Measurements from ENCODE around the gene LDLRAP1.

The LDLRAP1 gene

DNA sequence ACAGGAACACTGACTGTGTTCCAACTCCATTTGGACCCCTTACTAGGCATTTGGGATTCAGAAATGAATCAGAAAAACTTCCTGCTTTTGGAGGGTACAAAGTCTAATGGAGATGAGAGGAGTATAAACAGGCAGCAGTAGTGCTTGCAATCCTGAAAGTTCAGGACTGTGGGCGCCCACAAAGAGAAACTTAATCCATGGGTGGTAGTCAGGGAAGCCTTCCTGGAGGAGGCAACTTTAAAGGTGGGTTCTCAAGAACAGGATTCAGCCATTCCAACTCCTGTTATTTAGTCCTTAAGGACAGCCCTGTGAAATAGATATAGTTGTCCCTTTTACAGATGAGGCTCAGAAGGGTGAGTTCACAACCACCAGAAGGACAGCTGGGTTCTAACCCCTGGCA is 2.0 kb upstream of the LDLRAP1 start:
- H2AFZ ChIP-seq (ENCODE audit: low read length): no peak overlapping the region
- no peaks in the 10 kb centered on the region for H3K9me2 ChIP-seq (ENCODE audit: low read depth, low read length)
- H3F3A ChIP-seq (ENCODE audit: insufficient read depth, low read length): no peaks in the 10 kb centered on the region
- no peak overlapping the region for H3K4me2 ChIP-seq (ENCODE audit: low read length)
- no peaks in the 10 kb centered on the region for H4K20me1 ChIP-seq (ENCODE audit: insufficient read depth, low read length)
- no peaks in the 10 kb centered on the region for H3K9me3 ChIP-seq (ENCODE audit: low read length)
- H3K79me2 ChIP-seq (ENCODE audit: insufficient read depth, low read length): no peaks in the 10 kb centered on the region
- TF ChIP-seq EZH2 (IDR thresholded peaks at IDR 0.05; ENCODE audit: borderline replicate concordance, low read length): no peak
- TF ChIP-seq, protein P1, sequence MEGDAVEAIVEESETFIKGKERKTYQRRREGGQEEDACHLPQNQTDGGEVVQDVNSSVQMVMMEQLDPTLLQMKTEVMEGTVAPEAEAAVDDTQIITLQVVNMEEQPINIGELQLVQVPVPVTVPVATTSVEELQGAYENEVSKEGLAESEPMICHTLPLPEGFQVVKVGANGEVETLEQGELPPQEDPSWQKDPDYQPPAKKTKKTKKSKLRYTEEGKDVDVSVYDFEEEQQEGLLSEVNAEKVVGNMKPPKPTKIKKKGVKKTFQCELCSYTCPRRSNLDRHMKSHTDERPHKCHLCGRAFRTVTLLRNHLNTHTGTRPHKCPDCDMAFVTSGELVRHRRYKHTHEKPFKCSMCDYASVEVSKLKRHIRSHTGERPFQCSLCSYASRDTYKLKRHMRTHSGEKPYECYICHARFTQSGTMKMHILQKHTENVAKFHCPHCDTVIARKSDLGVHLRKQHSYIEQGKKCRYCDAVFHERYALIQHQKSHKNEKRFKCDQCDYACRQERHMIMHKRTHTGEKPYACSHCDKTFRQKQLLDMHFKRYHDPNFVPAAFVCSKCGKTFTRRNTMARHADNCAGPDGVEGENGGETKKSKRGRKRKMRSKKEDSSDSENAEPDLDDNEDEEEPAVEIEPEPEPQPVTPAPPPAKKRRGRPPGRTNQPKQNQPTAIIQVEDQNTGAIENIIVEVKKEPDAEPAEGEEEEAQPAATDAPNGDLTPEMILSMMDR (IDR thresholded peaks at IDR 0.05; ENCODE audit: low read length): no peak
- peaks cover 14% of the 10 kb centered on the region for H3K27me3 ChIP-seq (ENCODE audit: insufficient read depth, low read length)
- no peak overlapping the region for H3K27ac ChIP-seq (ENCODE audit: low read depth, low read length, poor library complexity, severe bottlenecking)
- no peak overlapping the region for H3K4me3 ChIP-seq (ENCODE audit: low read depth, low read length, poor library complexity, severe bottlenecking)
- peaks cover 10% of the 10 kb centered on the region for H3K4me1 ChIP-seq (ENCODE audit: insufficient read depth, low read length, severe bottlenecking)
- H3K9ac ChIP-seq (ENCODE audit: low read length): no peak overlapping the region
- H3K36me3 ChIP-seq (ENCODE audit: insufficient read depth, low read length): no peaks in the 10 kb centered on the region

DNA sequence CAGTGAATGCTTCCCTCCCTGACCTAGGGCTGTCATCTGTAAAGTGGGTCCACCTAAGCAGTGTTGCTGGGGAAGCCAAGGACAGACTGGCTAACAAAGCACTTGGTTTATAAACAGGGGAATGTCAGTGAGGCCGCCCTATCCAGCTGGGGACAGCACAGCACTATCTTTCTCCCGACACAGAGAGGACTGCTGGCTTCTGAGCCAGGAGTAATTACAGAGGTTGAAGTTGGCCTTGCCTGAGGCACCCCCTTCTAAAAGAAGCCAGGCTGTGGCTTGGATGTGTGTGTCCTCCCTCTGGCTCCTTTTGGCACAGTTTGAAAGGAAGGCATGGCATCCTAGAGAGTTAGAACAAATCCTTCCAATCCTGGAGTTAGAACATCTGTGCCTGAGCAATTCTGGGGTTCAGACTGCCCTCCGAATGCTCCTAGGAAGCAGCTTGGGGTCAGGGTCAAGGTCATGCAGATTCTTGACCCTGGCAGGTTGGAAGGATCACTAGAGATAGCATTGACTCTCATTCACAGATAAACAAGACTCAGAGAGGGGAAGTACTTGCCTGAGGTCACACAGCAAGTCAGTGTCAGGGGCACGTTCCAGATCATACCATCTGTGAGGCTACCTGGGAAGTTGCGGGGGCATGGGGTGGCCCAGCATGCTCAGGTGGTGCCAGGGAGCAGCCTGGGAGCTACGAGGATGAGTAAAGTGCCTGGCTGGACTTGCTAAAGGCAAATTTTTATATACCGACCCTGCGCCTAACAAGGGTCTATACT is 1.3 kb upstream of the LDLRAP1 start:
- Histone ChIP-seq H3K9ac (ENCODE audit: low read length) (no peak overlapping the region), H3K4me1 (ENCODE audit: insufficient read depth, low read length, severe bottlenecking) (peaks cover 10% of the 10 kb centered on the region), H2AFZ (ENCODE audit: low read length) (no peak overlapping the region), H3K27me3 (ENCODE audit: insufficient read depth, low read length) (peaks cover 14% of the 10 kb centered on the region), H3K79me2 (ENCODE audit: insufficient read depth, low read length) (no peaks in the 10 kb centered on the region), H3K9me2 (ENCODE audit: low read depth, low read length) (no peaks in the 10 kb centered on the region), H3K4me2 (ENCODE audit: low read length) (no peak overlapping the region), H3K9me3 (ENCODE audit: low read length) (no peaks in the 10 kb centered on the region), H3K27ac (ENCODE audit: low read depth, low read length, poor library complexity, severe bottlenecking) (no peak overlapping the region), H4K20me1 (ENCODE audit: insufficient read depth, low read length) (no peaks in the 10 kb centered on the region), H3F3A (ENCODE audit: insufficient read depth, low read length) (no peaks in the 10 kb centered on the region), H3K36me3 (ENCODE audit: insufficient read depth, low read length) (no peaks in the 10 kb centered on the region), H3K4me3 (ENCODE audit: low read depth, low read length, poor library complexity, severe bottlenecking) (no peak overlapping the region)
- TF ChIP-seq, protein P1 (IDR thresholded peaks at IDR 0.05; ENCODE audit: low read length): no peak
- TF ChIP-seq EZH2 (IDR thresholded peaks at IDR 0.05; ENCODE audit: borderline replicate concordance, low read length): no peak

DNA sequence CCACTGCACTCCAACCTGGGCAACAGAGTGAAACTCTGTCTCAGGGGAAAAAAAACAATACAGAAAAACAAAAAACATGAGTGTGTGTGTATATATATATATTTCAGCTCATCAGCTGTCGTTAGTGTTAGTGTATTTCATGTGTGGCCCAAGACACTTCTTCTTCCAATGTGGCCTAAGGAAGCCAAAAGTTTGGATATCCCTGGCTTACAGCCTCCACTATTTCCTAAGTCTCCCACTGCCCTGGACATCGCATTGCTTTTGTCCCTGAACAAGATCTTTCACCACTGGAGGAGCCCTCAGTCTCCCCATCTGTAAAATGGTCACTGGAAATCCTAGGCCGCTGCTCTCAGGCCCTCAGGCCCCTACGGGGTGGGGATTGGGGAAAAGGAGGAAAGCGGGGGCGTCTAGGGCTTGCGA is 391 bp upstream of the LDLRAP1 start:
- H3K4me1 ChIP-seq (ENCODE audit: insufficient read depth, low read length, severe bottlenecking): peaks cover 10% of the 10 kb centered on the region
- H3K9me2 ChIP-seq (ENCODE audit: low read depth, low read length): no peaks in the 10 kb centered on the region
- no peaks in the 10 kb centered on the region for H4K20me1 ChIP-seq (ENCODE audit: insufficient read depth, low read length)
- H3K36me3 ChIP-seq (ENCODE audit: insufficient read depth, low read length): no peaks in the 10 kb centered on the region
- H3K27ac ChIP-seq (ENCODE audit: low read depth, low read length, poor library complexity, severe bottlenecking): no peak overlapping the region
- peaks cover 14% of the 10 kb centered on the region for H3K27me3 ChIP-seq (ENCODE audit: insufficient read depth, low read length)
- H2AFZ ChIP-seq (ENCODE audit: low read length): no peak overlapping the region
- H3K9ac ChIP-seq (ENCODE audit: low read length): no peak overlapping the region
- H3K79me2 ChIP-seq (ENCODE audit: insufficient read depth, low read length): no peaks in the 10 kb centered on the region
- H3K4me3 ChIP-seq (ENCODE audit: low read depth, low read length, poor library complexity, severe bottlenecking): peak overlapping the region; percentile 68
- H3F3A ChIP-seq (ENCODE audit: insufficient read depth, low read length): no peaks in the 10 kb centered on the region
- no peaks in the 10 kb centered on the region for H3K9me3 ChIP-seq (ENCODE audit: low read length)
- TF ChIP-seq, protein P1 (IDR thresholded peaks at IDR 0.05; ENCODE audit: low read length): no peak
- TF ChIP-seq EZH2 (IDR thresholded peaks at IDR 0.05; ENCODE audit: borderline replicate concordance, low read length): no peak
- peak overlapping the region; percentile 83 for H3K4me2 ChIP-seq (ENCODE audit: low read length)
